Measurements from ENCODE around the gene ARHGEF28.

GRCh38 chr5:73895471-73895870 is 269.5 kb downstream of the ARHGEF28 start:
- TF ChIP-seq ATF2 (CRISPR knock-in tag; IDR thresholded peaks at IDR 0.05) (no peak), YY1 (IDR thresholded peaks at IDR 0.05; ENCODE audit: borderline replicate concordance in 1 of 3, control insufficient read depth in 1 of 3, extremely low read depth in 1 of 3, insufficient read depth in 3 of 3, insufficient read length in 1 of 3, insufficient replicate concordance in 2 of 3, low read depth in 1 of 3, low read length in 2 of 3) (no peak), ZBTB33 (CRISPR knock-in tag; IDR thresholded peaks at IDR 0.05) (no peak)
